GM18870 (cell line): ENCODE data around the gene SRMS.

Experiments
- ATAC-seq: cut with Tn5 transposase; IDR thresholded peaks from one replicate; pipeline ENCODE4 v1.9.1; 2021; ENCODE audit warnings: moderate library complexity; ENCODE audit not compliant: unreplicated experiment

The SRMS gene, protein sequence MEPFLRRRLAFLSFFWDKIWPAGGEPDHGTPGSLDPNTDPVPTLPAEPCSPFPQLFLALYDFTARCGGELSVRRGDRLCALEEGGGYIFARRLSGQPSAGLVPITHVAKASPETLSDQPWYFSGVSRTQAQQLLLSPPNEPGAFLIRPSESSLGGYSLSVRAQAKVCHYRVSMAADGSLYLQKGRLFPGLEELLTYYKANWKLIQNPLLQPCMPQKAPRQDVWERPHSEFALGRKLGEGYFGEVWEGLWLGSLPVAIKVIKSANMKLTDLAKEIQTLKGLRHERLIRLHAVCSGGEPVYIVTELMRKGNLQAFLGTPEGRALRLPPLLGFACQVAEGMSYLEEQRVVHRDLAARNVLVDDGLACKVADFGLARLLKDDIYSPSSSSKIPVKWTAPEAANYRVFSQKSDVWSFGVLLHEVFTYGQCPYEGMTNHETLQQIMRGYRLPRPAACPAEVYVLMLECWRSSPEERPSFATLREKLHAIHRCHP

GRCh38 chr20:63547725-63548480 lies at the start of gene SRMS:
Gene SRMS, minus strand, starts transcription at chr20:63547749. Its CDS starts 286 bp downstream, at chr20:63547463.
- ATAC-seq = no peak

DNA sequence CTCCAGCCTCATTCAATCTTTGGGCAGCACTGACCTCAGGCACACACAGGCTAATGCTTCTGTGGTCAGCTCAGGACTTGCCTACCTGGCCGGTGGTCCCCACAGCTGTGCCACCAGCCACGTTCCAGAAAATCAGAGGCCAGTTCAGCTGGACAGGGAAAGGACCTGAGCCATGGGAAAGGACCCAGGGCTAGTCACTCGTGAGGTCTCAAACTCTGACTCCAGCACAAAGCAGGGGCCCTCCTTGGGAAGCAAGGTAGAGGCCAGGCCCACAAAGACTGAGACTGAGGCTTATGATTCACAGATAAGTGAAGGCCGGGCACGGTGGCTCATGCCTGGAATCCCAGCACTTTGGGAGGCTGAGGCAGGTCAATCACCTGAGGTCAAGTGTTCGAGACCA lies 48.9 kb upstream of the SRMS start:
- ATAC-seq = no peak

DNA sequence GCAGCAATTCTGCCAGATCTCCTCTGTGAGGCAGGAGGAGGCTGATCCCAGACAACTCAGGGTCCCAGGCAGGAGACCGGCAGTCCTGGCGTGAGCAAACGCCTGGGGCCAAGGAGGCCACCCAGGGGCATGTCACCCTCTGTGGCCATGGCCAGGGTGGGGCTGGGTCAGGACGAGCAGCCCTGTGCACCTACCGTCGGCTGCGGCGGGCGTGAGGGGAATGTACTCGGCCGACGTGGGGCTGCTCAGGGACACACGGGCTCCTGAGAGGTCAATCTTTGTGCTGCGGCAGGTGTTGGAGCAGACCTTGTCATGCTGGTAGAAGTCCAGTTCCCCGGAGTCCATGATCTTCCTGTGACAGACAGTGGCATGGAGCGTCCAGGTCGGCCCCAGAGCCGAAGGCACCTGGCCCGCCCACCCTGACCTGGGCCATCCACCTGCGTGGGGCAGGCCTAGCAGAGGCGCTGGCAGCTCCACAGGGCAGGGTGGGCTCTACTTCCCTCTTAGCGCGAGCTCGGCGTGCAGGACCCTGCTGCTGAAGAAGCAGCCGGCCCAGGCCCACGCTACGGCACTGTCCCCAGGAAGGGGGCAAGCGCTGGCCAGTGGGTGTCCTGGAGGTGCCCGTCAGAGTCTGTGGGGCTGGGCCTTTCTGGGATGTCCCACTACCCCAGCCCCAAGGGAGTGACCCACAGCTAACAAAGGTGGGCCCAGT lies 48.0 kb upstream of the SRMS start:
- no peak for ATAC-seq

DNA sequence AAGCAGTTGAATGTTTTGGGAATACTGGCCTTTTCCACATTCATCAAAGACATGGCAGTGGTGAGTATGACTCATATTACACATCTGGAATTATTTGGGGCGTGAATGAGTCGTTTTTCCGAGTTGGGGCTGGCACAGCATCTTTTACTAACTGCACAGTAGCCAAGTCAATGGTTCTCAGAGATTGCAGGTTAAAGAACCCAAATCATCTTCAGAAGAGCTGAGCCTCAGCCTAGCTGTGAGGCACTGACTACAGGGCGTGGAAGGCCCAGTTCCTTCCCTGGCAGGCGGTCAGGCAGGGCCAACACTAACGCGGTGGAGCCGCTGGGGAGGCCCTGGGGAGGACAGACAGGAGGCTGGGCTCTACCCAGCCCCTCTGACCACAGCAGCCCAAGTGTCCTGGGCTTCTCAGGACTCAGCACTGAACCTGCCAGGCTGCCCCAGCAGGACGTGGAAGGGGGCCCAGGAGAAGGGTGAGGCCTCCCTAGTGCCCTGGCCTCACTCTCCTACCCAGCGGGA lies 46.6 kb upstream of the SRMS start:
- ATAC-seq = no peak

DNA sequence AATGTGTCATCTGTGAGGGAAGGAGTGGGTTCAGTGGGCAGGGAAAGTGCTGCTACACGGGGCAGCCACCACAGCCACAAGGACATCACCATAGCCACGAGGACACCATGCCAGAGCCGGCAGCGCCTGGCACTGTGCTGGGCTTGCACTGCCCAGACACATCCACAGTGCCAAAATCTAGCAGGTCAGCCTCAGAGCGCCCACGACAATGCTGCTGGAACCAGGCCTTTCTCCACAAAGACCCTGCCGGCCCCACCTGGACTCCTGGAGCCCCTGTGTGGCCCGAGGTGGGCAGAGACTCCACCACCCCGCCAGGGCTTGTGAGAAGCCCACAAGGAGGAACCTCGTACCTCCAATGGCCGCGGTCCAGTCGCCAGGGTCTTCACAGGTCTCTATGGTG lies 45.1 kb upstream of the SRMS start:
- no peak for ATAC-seq

DNA sequence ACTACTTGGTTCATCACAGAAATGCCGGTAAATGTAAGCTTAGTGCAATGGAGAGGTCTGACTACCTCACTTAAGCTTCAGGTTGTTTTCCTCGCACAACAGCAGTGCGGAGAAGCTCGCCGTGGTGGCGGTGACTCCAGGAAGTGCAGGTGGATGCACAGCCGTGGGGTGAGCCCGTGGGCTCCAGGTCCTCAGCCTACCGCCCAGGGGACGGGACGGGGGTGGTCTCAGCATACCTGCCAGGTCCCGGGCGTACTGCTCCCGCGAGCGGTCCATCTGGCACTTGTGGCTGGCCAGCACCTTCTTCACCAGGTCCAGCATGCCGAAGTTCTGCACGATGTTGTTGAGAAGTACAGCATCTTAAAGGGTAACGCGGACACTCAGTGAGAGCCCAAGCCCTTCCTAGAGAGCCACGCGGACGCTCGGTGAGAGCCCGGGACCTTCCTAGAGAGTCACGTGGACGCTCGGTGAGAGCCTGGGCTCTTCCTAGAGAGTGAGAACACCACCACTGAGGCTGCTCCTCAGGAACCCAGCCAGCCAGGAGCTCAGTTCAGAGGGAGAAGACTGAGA lies 44.3 kb upstream of the SRMS start:
- ATAC-seq = no peak

DNA sequence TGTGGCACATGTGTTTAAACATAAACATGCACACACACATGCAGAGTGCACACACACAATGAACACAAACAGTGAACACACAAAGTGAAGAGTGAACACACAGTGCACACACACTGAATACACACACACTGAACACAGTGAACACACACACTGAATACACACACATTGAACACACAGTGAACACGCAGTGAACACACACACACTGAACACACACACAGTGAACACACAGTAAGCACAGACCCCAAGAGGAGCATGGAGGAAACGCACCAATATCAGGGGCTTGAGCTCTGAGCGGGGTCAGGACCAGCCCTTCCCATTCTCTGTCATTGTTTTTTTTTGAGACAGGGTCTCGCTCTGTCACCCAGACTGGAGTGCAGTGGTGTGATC lies 43.6 kb upstream of the SRMS start:
- no peak for ATAC-seq

DNA sequence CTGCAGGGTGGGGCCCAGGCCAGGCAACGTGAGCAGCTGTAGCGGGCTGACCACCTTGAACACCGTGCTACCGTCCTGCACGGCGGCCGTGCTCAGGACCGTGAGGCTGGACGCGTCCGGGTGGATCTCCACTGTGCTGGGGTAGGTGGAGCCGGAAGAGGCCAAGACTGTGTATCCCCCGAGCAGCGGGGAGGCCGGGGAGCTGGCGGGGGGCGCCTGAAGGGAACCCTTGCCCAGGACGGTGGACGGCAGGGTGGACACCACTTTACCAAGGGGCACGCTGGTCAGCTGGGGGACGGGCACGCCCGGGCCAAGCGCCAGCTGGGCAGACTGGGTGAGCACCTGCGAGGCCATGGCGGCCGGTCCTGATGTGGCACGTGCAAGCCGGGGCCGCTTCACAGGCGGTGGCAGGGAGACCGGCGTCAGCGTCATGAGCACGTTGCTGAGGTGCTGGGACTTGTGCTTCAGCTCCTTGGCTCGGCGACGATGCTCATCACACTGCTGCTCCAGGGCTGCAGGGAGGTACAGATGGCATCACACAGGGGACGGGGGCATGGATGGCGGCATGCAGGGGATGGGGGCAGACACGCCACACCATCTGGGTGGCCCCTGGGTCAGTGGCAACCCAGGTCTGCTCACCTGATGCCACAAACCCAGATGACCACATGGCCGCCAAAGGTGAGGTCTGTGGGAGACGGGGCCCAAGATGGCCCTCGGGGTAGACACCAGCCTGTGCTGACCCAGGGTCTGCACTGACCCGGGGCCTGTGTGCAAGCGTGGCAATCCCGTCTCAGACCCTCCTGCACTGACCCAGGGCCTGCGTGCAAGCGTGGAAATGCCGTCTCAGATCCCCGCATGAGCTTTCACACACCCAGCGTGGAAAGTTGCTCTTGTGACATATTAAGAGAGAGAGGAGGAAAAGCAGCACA lies 42.9 kb upstream of the SRMS start:
- ATAC-seq = no peak

DNA sequence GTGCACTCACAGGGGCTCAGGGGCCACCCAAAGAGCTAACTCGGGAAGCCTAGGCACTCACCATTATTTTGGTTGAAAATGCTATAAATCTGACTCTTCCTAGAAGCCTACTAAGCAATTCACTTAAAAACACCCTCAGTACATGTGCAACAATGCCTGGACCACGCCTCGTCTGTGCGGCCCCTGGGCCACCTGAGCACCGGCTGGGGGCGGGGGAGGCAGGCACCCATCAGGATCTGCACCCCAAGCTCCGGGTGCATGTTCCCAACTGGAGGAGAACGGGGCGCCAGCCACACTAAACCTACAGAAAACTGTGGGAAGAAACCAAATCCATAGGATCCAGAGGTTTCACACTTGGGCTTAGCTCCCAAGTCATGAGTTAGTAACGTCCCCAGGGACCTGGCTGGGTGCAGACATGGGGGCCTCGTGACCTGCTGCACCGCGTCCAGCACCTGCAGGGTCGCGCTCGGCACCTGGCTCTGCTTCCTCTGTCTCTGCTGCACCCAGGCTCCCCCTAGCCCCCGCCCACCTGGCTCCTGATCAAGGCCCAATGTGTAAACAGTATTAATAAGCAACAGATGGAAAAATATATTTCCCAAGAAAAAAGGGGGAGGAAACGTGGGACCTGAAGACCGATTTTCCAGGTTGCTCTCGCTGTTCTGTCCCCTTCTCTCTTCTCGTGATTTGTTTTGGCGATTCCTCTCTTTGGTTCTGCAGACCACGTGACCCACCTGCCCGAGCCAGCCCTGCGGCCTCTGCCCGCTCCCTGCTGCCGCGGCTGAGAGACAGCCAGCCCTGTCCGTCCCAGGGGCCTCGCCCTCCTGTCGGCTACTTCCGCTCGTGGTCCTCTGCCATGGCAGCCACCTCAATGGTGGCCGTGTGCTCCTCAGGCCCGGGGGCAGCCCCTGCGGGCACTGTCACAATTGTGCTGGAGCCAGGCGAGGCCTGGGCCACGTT lies 42.0 kb upstream of the SRMS start:
- ATAC-seq = no peak

GRCh38 chr20:63588641-63589041 lies 41.1 kb upstream of the SRMS start:
- no peak for ATAC-seq

- no peak for ATAC-seq
Measured at GRCh38 chr20:63587776-63588591, 40.4 kb upstream of the SRMS start.

GRCh38 chr20:63587256-63587655 lies 39.7 kb upstream of the SRMS start:
- no peak for ATAC-seq

GRCh38 chr20:63586797-63587196 lies 39.2 kb upstream of the SRMS start:
- ATAC-seq = no peak

GRCh38 chr20:63585616-63586565 lies 38.3 kb upstream of the SRMS start:
- no peak for ATAC-seq

DNA sequence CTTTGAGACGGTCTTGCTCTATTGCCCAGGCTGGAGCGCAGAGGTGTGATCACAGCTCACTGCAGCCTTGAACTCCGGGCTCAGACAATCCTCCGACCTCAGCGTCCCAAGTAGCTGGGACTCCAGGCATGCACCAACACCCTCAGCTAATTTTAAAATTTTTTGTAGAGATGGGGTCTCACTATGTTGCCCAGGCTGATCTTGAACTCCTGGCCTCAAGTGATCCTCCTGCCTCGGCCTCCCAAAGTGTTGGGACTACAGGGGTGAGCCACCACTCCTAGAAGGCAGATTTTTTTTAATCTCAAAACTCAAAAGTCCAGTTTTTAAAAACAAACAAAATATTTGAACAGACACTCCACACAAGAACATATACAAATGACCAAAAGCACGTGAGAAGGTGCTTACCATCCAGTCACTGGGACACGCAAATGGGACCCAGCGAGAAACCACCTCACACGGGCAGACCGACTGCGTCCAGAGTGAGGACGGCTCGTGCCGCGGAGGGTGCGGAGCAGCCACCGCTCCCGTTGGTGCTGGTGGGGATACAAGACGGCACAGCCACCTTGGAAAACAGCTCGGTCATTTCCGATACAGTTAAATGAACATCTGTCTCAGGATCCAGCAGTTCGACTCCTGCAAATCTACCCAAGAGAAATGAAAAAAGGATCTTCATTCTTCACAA lies 35.0 kb upstream of the SRMS start:
- ATAC-seq = no peak

DNA sequence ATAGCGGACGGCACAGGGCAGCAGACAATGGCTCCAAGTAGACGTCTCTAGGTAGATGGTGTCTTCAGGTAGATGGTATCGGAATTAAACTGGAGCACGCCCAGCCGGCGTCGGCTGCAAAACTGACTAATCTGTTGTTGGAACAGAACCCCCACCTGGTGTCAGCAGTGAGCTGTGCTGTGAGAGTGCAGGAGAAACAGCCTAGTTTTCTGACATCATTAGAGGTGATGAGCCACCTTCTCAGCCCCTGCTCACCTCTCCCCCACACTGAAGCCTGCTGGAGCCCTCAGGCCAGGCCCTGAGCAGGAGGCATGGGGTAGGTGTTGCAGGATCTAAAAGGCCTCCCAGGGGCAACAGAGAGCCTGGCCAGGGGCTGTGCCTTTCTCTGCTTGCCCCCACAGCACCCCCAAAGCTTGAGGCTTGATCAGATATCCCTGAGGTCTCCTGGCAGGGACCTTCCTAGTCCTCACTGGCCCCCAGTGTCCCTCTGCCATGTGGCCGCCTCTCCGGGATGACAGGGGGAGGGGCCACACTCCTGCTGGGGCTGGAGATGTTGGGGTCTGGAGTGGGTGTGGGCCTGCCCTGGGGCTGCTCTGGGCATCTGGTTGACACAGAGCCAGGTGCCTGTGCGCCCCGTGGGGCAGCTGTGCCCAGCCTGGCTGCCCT lies 33.4 kb upstream of the SRMS start:
- no peak for ATAC-seq
